HG02763 (cell line): ENCODE results near the gene MYADM.

Experiments used
- ATAC-seq: cut with Tn5 transposase; IDR thresholded peaks from one replicate; pipeline ENCODE4 v1.9.1; 2021; ENCODE audit warnings: mild to moderate bottlenecking, moderate library complexity; ENCODE audit not compliant: unreplicated experiment

MYADM gene

GRCh38 chr19:53884256-53884655 lies 16.6 kb downstream of the MYADM start:
- ATAC-seq = no peak

- no peak for ATAC-seq
These were observed 17.4 kb downstream of the MYADM start for GRCh38 chr19:53885036-53885435.

DNA sequence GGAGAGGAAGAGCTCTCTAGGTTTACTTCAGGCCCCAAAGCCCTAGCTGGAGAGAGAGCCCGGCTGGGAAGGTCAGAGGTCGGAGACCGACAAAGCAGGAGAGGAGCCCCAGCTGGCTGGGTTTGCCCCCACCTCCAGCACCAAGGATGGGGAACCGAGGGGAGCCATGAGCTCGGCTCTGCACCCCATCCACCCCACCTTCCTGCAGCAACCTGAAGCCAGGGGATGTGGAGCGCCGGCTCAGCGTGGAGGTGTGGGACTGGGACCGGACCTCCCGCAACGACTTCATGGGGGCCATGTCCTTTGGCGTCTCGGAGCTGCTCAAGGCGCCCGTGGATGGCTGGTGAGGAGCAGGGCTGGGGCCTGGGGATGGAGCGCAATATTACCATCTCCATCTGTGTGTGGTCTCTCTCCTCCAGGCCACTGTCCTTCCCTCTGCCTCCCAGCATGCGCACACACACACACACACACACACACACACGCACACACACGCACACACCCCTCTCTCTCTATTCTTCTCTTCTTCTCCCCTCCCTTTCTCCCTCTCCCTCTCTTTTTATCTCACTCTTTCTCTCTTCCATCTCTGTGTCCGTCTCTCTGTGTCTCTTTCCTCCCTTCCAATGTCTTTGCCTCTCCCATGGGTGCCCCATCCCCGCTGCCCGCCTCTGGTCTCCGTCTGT lies 24.8 kb downstream of the MYADM start:
- ATAC-seq = no peak

DNA sequence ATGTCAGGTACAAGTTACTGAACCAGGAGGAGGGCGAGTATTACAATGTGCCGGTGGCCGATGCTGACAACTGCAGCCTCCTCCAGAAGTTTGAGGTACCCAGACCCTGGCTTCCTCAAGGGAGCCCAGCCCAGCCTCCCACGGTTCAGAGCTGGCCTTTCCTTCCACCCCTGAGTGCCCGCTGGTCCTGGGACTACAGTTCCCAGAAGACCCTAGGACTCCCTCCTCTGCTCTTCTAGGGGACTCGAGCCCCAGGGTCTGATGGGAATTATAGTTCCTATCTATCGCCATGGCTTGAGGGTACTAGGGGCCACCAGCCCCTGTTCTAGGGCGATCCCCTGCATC lies 25.3 kb downstream of the MYADM start:
- ATAC-seq = no peak

DNA sequence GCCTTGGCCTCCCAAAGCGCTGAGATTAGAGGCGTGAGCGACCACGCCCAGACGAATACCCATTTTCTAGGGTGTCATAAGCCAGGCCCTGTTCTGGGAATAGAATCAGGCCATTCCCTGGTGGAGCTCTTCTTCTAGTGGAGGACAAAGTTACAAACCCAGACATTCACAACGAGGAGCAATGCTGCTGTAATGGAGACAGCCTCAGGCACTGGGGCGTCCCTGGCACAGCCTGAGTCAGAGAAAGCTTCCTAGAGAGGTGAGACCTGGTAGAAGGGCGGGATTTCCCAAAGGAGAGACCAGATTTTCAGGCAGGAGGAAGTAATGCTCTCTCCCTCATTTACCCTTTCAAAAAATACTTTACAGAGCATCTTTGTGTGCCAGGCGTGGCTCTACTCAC lies 27.0 kb downstream of the MYADM start:
- ATAC-seq = no peak

GRCh38 chr19:53896682-53897081 lies 29.0 kb downstream of the MYADM start:
- no peak for ATAC-seq

- no peak for ATAC-seq
These were observed 29.8 kb downstream of the MYADM start for GRCh38 chr19:53897459-53897858.

- no peak for ATAC-seq
These were observed 30.5 kb downstream of the MYADM start for GRCh38 chr19:53898166-53898565.

- ATAC-seq = no peak
These were observed 31.1 kb downstream of the MYADM start for GRCh38 chr19:53898636-53899341.

GRCh38 chr19:53900191-53900860 lies 32.6 kb downstream of the MYADM start:
- ATAC-seq = no peak

- no peak for ATAC-seq
These were observed 35.5 kb downstream of the MYADM start for GRCh38 chr19:53903055-53903680.

GRCh38 chr19:53904909-53905308 lies 37.2 kb downstream of the MYADM start:
- no peak for ATAC-seq

DNA sequence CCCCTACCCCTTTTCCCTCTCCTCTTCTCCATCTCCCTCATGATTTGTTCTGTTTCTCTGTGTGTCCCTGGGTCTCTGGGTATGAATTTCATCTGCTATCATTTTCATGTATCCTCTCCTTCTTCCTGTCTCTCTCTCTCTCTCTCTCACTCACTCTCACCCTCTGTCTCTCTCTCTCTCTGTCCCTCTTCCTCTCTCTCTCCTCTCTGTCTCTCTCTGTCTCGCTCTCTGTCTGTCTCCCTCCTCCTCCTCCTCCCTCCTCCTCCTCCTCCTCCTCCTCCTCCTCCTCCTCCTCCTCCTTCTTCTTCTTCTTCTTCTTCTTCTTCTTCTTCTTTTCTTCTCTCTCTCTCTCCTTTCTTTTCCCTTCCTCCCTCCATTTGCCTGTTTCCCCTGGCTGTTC lies 38.1 kb downstream of the MYADM start:
- ATAC-seq = no peak

DNA sequence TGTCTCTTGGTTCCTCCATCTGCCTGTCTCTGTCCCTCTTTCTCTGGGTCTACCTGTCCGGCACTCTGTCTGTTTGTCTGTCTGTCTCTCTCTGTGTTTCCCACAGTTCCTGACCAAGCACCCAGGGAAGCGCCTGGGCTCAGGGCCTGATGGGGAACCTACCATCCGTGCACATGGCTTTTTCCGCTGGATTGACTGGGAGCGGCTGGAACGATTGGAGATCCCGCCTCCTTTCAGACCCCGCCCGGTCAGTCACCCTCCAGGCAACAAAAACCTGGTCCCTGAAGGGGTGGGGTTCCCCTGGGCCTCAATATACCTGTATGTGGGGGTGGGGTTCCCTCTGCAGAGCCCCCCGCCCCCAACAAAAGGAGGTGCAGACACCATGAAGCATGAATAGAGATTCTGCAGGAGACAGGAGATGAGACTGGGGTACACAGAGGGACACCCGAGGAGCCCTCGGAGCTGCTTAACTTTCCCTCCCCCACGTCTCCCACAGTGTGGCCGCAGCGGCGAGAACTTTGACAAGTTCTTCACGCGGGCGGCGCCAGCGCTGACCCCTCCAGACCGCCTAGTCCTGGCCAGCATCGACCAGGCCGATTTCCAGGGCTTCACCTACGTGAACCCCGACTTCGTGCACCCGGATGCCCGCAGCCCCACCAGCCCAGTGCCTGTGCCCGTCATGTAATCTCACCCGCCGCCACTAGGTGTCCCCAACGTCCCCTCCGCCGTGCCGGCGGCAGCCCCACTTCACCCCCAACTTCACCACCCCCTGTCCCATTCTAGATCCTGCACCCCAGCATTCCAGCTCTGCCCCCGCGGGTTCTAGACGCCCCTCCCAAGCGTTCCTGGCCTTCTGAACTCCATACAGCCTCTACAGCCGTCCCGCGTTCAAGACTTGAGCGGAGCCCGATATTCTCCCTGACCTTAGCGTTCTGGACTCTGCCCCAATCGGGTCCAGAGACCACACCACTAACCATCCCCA lies 38.8 kb downstream of the MYADM start:
- ATAC-seq = no peak

- ATAC-seq = no peak
These were observed 39.5 kb downstream of the MYADM start for GRCh38 chr19:53907193-53907581.

DNA sequence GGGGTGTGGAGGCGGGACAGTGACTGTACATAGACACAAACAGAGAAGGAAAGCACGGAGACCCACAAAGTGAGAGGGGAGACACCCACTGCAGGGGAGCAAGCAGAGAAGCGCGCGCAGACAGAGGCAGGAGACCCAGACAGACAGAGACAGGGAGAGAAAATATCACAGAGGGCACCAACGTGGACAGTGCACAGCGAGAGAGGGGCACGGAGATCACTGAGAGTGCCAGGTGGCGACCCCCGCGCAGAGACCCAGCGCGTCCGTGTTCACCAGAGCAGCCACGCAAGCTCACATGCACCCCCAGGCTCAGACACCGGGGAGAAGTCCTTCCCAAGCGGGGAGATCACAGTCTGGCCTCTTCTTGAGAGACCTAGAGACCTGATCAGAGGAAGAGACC lies 40.0 kb downstream of the MYADM start:
- ATAC-seq = no peak

- no peak for ATAC-seq
These were observed 40.6 kb downstream of the MYADM start for GRCh38 chr19:53908106-53908934.

GRCh38 chr19:53908935-53909415 lies 41.3 kb downstream of the MYADM start, which contains the start of gene CACNG7:
CACNG7 (plus strand) TSS chr19:53909278; CDS start chr19:53912832, 3,554 bp downstream.
- ATAC-seq = no peak

- ATAC-seq = no peak
These were observed 41.9 kb downstream of the MYADM start for GRCh38 chr19:53909471-53910169.
